Activated CD8-positive, alpha-beta memory T cell treated with anti-CD3 and anti-CD28 coated beads, Interleukin-2, amount 50 U/mL, for 4 hours (primary cell): Measurements from ENCODE around the gene GPR157.
"Not testable (repeated sequence)": the region's sequence is repeated elsewhere in the genome, so short reads cannot be mapped to it uniquely, and the experiment has no call there.

Source experiments
- DNase-seq: peaks from one replicate; pipeline ENCODE4 v3.0.0-alpha.2; 2020

Gene GPR157

DNA sequence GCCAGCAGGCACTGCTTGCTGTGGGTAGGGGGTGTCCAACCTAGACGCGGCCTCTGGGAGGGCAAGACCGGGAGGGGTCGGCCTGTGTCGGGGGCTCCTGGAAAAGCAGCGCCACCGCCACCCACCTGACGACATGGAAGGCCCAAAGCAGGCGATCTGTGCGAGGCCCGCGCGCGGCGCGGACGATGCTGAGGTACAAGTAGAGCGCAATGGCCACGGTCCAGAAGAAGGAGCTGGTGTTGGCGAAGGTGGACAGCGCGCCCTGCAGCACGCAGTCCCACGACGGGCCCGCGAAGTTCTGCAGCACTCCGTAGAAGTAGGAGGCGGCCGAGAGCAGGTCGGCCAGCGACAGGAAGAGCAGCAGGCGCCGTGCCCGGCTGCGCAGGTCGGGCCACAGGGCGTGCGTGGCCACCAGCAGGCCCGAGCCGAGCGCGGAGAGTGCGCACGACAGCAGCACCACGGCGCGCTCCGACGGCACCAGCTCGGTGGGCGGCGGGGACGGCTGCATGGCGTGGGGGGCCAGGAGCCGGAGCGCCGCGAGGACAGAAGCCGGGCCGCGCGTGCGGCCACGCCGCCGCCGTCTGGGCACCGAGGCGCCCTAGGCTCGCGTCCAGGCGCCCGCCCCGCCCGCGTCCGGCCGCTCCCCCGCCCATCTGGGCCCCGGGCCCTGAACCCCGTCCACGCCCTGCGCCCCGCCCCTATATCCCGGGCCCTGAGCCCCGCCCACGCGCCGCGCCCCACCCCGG lies at the start of gene GPR157:
GPR157 (minus strand) TSS at position 583 of the 746 bp plus-strand sequence; CDS start at position 508, 75 bp downstream.
- DNase-seq, result peak; percentile 81

DNA sequence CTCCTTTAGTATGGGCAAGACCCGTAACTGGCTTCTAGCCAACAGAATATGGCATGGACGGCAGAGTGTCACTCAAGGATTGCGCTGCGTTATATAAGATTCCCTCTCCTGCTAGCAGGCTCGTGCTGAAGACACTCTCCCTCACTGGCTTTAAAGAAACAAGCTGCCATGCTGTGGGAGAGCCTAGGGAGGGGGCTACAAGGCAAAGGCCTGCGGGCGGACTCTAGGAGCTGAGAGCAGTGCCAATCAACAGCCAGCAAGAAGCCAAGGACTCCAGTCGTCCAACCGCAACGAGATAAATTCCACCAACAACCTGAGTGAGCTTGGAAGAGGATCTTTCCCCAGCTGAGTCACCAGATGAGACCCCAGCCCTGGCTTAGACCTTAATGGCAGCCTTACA lies 45.9 kb upstream of the GPR157 start:
- DNase-seq, result no peak

GRCh38 chr1:9174243-9174642 lies 45.3 kb upstream of the GPR157 start:
- no peak for DNase-seq

GRCh38 chr1:9169601-9170137 lies 40.8 kb upstream of the GPR157 start:
- no peak for DNase-seq

DNA sequence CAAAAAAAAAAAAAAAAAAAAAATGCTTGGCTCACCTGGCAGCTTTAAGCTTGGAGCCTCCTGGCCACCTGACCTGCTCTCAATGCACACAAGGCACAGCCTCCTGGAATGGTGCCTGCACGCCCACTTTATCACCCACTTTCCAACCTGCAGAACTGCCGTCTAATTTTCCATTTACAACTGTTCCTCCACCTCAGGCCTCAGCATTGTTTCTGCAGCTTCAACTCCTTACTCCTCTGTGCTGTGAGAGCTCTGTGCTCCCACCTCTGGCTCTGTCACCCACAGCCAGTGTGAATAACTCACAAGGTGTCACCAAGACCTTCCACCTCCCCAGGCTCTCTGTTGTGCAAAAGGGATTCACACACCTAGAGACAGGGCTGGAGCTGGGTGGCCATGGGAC lies 38.7 kb upstream of the GPR157 start:
- no peak for DNase-seq

DNA sequence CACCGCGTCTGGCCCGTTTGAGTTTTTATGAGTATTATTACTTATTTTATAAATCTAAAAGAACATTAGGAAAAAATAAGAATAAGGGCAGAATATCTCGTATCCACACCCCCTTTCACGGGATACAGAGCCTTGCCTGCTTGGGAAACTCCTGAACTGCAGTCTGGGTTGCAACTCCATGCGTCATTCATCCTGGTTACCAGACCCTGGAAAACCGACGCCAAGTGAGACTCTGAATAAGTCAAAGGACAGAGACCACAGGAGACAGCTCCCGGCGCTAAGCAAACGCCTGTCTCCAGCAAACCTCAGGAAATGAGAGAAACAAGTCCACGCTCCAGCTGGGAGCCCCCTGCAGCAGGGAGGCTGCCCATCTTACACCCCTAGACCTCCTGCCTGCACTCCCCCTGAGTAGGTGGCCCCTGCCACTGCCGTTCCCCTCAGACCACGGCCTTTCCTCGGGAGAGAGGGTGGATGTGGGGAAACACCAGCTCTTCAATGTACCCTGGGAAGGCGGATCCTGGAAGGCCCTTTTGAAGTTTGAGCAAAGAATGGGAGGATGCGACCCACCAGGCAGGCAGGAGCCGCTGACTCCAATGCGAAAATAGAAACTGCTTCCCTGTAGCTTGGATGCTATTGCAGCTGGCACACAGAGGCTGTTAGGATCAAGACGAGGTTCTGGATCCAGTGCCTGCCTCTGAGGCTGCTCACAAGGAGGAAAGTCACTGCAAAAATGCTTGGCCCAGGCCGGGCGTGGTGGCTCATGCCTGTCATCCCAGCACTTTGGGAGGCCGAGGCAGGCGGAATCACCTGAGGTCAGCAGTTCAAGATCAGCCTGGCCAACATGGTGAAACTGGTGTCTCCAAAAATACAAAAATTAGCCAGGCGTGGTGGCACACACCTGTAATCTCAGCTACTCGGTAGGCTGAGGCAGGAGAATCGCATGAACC lies 37.7 kb upstream of the GPR157 start:
- no peak for DNase-seq

DNA sequence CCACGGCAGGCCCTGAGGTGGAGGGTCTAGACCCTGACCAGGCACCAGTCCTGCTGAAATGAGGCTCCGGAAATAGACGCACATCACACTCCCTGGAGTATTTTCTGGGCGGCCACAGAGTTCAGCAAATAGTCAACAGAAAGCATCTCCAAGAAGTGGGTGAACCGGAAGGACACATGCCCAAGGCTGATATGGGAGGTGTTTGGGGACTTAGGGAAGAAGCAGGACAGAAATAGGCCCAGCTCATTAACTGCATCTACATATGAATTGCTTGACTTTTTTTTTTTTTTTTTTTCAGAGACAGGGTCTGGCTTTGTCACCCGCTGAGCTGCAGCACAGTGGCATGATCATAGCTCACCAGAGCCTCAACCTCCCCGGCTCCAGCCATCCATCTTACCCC lies 36.5 kb upstream of the GPR157 start:
- DNase-seq, result no peak

DNA sequence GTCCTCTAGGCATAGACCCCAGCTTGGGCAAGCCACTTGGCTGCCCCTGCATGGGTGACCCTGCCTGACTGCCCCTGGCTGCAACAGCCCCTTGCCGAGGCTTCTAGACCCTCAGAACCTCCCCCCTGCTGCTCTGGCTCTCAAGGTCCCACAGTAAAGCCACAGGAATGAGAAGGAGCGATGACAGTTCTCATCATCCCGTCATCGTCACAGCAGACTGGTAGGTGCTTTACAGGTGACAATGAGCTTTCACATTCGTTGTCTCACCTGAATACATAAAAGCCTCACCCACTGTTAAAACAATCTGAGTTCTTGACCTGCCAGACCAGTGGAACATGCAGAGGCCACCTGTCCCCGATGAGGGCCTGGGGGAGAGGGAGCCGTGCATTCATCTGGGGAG lies 36.0 kb upstream of the GPR157 start:
- no peak for DNase-seq

- DNase-seq, result no peak
Observed at GRCh38 chr1:9164532-9164900, 35.6 kb upstream of the GPR157 start.

DNA sequence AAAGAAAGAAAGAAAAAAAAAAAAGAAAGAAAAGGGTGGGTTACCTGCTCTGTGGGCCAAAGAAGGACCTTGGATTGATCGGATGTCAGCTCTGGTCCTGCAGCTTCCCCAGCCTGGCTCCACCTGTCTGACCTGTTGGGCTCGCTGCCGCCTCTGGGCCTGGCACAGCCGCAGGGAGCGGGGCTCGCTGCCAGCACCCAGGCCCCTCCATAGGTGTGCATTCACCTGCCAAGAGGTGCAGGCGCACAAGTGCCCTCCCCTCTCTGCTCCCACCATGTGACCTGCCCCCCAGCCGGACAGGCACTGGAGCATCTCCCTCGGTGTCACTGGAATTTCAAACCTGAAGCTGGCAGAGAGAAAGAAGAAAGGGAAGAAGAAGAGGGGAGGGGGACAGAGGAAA lies 33.1 kb upstream of the GPR157 start:
- no peak for DNase-seq

DNA sequence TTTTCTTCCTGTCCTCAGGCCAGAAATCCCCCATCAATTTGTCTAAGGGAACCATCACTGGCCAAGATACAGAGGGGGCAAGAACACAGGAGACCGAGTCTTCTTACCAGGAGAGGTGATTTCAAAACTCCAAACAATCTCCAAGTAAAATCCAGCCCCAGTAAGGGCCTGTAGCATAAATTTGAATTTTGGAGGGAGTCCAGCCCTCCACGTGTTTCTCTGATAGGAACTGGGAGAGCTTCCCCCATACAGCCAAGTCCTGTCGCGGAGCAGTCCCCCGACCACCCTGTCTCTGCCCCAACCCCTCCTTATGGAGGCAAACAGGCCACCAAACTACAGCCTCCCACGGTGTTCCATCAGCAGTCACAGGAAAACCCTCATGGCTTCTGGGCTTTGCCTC lies 32.4 kb upstream of the GPR157 start:
- DNase-seq, result no peak

GRCh38 chr1:9160079-9160717 lies 31.3 kb upstream of the GPR157 start:
- no peak for DNase-seq

- no peak for DNase-seq
Observed at GRCh38 chr1:9155879-9156278, 27.0 kb upstream of the GPR157 start.

DNA sequence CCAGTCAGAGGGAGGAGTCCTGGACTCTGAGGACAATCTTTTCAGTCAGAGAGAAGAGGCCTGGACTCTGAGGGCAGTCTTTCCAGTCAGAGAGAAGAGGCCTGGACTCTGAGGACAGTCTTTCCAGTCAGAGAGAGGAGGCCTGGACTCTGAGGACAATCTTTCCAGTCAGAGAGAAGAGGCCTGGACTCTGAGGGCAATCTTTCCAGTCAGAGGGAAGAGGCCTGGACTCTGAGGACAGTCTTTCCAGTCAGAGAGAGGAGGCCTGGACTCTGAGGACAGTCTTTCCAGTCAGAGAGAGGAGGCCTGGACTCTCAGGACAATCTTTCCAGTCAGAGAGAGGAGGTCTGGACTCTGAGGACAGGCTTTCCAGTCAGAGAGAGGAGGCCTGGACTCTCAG lies 26.5 kb upstream of the GPR157 start:
- DNase-seq, result not testable (repeated sequence)

DNA sequence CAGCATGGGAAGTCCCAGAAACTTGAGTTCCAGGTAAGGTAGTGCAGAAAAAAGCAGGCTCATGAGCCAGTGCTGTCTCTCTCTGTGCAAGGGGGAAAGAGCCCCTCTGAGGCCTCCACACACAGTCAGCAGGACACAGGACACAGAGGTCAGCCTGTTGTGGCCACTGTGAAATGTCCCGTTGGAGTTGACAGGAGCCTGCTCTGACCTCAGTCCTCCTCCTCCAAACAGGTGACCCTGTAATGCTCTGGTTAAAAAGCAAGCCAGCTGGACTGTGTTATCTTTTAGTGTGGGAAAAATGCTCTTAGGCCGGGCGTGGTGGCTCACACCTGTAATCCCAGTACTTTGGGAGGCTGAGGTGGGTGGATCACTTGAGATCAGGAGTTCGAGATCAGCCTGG lies 24.2 kb upstream of the GPR157 start:
- DNase-seq, result no peak

DNA sequence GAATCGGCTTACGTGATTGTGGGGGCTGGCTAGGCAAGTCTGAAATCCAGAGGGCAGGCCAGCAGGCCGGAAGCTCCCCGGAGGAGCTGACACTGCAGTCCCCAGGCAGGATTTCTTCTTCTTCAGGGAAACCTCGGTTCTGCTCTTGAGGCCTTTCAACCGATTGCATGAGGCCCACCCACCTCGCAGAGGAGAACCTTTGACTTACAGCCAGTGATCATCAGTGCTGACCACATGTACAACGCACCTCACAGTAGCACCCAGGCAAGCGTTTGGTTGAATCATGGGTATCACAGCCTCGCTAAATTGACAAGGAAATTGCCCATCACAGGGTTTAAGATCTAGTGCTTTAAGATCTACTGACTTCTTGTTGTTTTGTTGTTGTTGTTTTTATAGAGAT lies 23.6 kb upstream of the GPR157 start:
- DNase-seq, result no peak

DNA sequence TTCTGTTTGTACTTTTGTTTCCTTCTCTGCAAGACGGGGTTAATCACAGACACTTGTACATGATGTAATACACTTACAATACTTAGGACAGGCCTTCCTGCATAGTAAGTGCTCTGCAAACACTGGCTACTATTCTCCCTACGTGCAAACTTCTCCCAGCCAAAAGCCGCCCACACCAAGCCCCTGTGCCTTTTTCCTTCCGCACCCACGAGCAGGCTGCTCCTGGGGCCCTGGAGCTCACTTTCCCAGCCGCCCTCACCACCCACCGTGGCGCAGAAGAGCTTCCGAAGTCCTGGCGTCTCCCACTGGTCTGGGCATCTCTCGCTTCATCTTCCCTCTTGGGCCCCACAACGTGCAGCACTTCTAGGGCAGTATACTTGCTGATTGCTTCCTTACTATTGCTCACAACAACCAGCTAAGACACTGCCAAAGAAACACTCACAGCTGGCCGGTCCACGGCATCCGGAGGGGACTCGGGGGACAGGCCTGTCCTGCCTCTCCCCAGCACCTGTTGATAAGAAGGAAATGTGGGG lies 22.5 kb upstream of the GPR157 start:
- no peak for DNase-seq

GRCh38 chr1:9150582-9151327 lies 21.9 kb upstream of the GPR157 start:
- no peak for DNase-seq

DNA sequence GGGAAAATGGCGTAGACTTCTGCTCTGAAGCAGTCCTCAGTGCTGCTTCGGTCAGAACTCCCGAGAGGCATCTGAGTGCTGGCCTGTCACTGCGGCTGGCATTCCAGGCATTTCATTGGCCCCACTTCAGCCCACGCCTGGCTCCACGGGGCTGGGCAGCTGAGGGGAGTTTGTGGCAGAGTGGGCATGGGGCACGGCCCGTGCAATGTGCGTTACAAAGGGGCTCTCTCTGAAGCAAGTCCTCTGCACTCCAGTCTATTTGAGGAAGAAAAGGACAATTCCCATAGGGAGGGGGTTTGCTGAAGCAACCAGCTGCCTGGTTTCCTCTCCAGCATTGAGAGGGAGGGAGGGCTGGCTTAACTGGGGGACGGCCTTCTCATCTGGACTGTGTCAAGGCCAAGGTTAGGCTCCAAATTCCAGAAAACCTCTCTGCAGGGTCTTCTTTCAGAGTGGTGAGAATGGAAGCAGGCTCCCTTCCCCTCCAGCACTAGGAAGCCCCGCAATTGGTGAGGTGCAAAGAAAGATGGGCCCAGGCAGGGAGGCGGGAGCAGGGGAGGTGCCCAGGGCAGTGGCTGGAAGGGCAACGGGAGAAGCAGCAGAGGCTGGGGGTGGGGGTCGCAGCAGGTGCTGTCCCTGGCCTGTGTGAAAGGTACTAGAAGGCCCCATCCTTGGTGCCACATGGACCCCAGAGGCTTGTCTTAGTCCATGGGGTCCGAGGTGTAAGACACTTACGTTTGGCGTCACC lies 21.1 kb upstream of the GPR157 start:
- DNase-seq, result no peak

- DNase-seq, result no peak
Observed at GRCh38 chr1:9149151-9149550, 20.2 kb upstream of the GPR157 start.

GRCh38 chr1:9146156-9146555 lies 17.3 kb upstream of the GPR157 start:
- DNase-seq, result no peak

DNA sequence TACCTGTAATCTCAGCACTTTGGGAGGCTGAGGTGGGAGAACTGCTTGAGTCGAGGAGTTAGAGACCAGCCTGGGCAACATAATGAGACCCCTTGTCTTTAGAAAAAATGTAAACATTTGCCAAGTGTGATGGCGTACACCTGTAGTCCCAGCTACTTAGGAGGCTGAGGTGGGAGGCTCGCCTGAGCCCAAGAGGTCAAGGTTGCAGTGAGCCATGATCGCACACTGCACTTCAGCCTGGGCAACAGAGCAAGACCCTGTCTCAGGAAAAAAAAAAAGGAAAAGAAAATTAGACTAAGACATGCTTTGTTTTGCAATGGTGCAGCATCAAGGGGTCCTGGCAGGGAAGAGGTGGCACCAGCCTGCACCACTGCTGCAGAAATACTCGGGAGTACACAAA lies 16.8 kb upstream of the GPR157 start:
- DNase-seq, result no peak
